H9 (cell line): ENCODE measurements around the gene B4GALT6. TPM values are rescaled to one million over a fixed set of nuclear protein-coding genes. Genes with fewer than 3 reads are reported as not detected.

Experiments
- DNase-seq: peaks from one replicate; pipeline ENCODE4 v3.0.0-alpha.2; 2017
- H2AFZ ChIP-seq: one replicate; pipeline ENCODE4 v1.6.1; 2013; ENCODE audit warnings: mild to moderate bottlenecking, low read length, control low read depth, moderate library complexity
- H2AK5ac ChIP-seq: 2 replicates; pipeline ENCODE4 v1.6.1; 2013; ENCODE audit warnings: low read length, control low read depth, mixed read lengths; ENCODE audit not compliant: insufficient read length
- H2BK120ac ChIP-seq: one replicate; pipeline ENCODE4 v1.6.1; 2013; ENCODE audit warnings: low read depth, mild to moderate bottlenecking, low read length, control low read depth, inconsistent platforms; ENCODE audit not compliant: poor library complexity, severe bottlenecking
- H2BK12ac ChIP-seq: 2 replicates; pipeline ENCODE4 v1.6.1; 2013; ENCODE audit warnings: low read length, control low read depth, mixed read lengths, low read depth; ENCODE audit not compliant: insufficient read length
- H2BK15ac ChIP-seq: 2 replicates; pipeline ENCODE4 v1.6.1; 2013; ENCODE audit warnings: low read depth, low read length, control low read depth
- H2BK20ac ChIP-seq: one replicate; pipeline ENCODE4 v1.6.1; 2013; ENCODE audit warnings: low read depth, mild to moderate bottlenecking, low read length, control low read depth, inconsistent platforms; ENCODE audit not compliant: poor library complexity, severe bottlenecking
- H2BK5ac ChIP-seq: 2 replicates; pipeline ENCODE4 v1.6.1; 2013; ENCODE audit warnings: low read length, control low read depth, mixed read lengths; ENCODE audit not compliant: insufficient read length
- H3K14ac ChIP-seq: 2 replicates; pipeline ENCODE4 v1.6.1; 2013; ENCODE audit warnings: low read length, control low read depth; ENCODE audit not compliant: insufficient read depth
- H3K18ac ChIP-seq: 2 replicates; pipeline ENCODE4 v1.6.1; 2013; ENCODE audit warnings: low read depth, mild to moderate bottlenecking, mixed read lengths, low read length, control low read depth; ENCODE audit not compliant: insufficient read length
- H3K23ac ChIP-seq: 2 replicates; pipeline ENCODE4 v1.6.1; 2013; ENCODE audit warnings: low read length, control low read depth, mixed read lengths, low read depth; ENCODE audit not compliant: insufficient read length
- H3K23me2 ChIP-seq: 2 replicates; pipeline ENCODE4 v1.6.1; 2013; ENCODE audit warnings: low read depth, mild to moderate bottlenecking, mixed read lengths, low read length, control low read depth; ENCODE audit not compliant: insufficient read length, poor library complexity, severe bottlenecking
- H3K27ac ChIP-seq: 2 replicates; pipeline ENCODE4 v1.5.1; 2013; ENCODE audit warnings: low read length, control low read depth, mixed read lengths, low read depth; ENCODE audit not compliant: insufficient read length
- H3K27me3 ChIP-seq: 2 replicates; pipeline ENCODE4 v1.6.1; 2013; ENCODE audit warnings: low read length, control low read depth, inconsistent platforms; ENCODE audit not compliant: insufficient read depth
- H3K4ac ChIP-seq: 2 replicates; pipeline ENCODE4 v1.6.1; 2013; ENCODE audit warnings: low read depth, mild to moderate bottlenecking, control low read depth, inconsistent platforms, low read length, moderate library complexity
- H3K4me1 ChIP-seq: 2 replicates; pipeline ENCODE4 v1.6.1; 2013; ENCODE audit warnings: low read length, control low read depth, inconsistent platforms; ENCODE audit not compliant: insufficient read depth
- H3K4me2 ChIP-seq: 2 replicates; pipeline ENCODE4 v1.6.1; 2013; ENCODE audit warnings: low read length, control low read depth, mixed read lengths; ENCODE audit not compliant: insufficient read length, insufficient read depth
- H3K56ac ChIP-seq: 2 replicates; pipeline ENCODE4 v1.6.1; 2013; ENCODE audit warnings: low read depth, mild to moderate bottlenecking, mixed read lengths, low read length, control low read depth; ENCODE audit not compliant: insufficient read length
- H3K79me1 ChIP-seq: 2 replicates; pipeline ENCODE4 v1.6.1; 2013; ENCODE audit warnings: low read depth, mild to moderate bottlenecking, moderate library complexity, low read length, control low read depth, inconsistent platforms; ENCODE audit not compliant: insufficient read depth, poor library complexity, severe bottlenecking
- H3K79me2 ChIP-seq: 2 replicates; pipeline ENCODE4 v1.6.1; 2013; ENCODE audit warnings: low read length, control low read depth, inconsistent platforms; ENCODE audit not compliant: insufficient read depth
- H3K9ac ChIP-seq: 2 replicates; pipeline ENCODE4 v1.6.1; 2013; ENCODE audit warnings: low read length, control low read depth, mixed read lengths; ENCODE audit not compliant: insufficient read length; ENCODE audit errors: extremely low read depth
- H3K9me3 ChIP-seq: one replicate; pipeline ENCODE4 v1.6.1; 2013; ENCODE audit warnings: low read depth, low read length, inconsistent platforms; ENCODE audit not compliant: control insufficient read depth
- H3T11ph ChIP-seq: one replicate; pipeline ENCODE4 v1.6.1; 2013; ENCODE audit warnings: mild to moderate bottlenecking, low read length, control low read depth, inconsistent platforms
- H4K20me1 ChIP-seq: one replicate; pipeline ENCODE4 v1.6.1; 2013; ENCODE audit not compliant: control insufficient read depth, insufficient read length, insufficient read depth
- H4K5ac ChIP-seq: 2 replicates; pipeline ENCODE4 v1.6.1; 2013; ENCODE audit warnings: low read depth, mild to moderate bottlenecking, mixed read lengths, low read length, control low read depth; ENCODE audit not compliant: insufficient read length
- H4K8ac ChIP-seq: replicated peaks from 2 replicates; pipeline ENCODE4 v1.6.1; 2013; ENCODE audit warnings: low read length, control low read depth, mixed read lengths, low read depth; ENCODE audit not compliant: insufficient read length
- H4K91ac ChIP-seq: 2 replicates; pipeline ENCODE4 v1.6.1; 2013; ENCODE audit warnings: low read depth, mild to moderate bottlenecking, moderate library complexity, mixed read lengths, low read length, control low read depth; ENCODE audit not compliant: insufficient read length
- H3K27ac Mint-ChIP-seq, 3 experiments: 2 replicates in 2 of 3; 3 replicates in 1 of 3; pipeline ENCODE4 v1.8.0; 2020 to 2021; ENCODE audit warnings: mixed read lengths in 3 of 3, mild to moderate bottlenecking in 1 of 3, moderate library complexity in 1 of 3
- H3K27me3 Mint-ChIP-seq: 2 replicates; pipeline ENCODE4 v1.8.0; 2021; ENCODE audit warnings: low read depth, mild to moderate bottlenecking, moderate library complexity, mixed read lengths
- H3K36me3 Mint-ChIP-seq, 3 experiments: 2 replicates in 2 of 3; 3 replicates in 1 of 3; pipeline ENCODE4 v1.8.0; 2020 to 2021; ENCODE audit warnings: low read depth in 3 of 3, mixed read lengths in 3 of 3; ENCODE audit not compliant: insufficient read depth in 1 of 3
- H3K4me1 Mint-ChIP-seq, 2 experiments: 2 replicates each; pipeline ENCODE4 v1.8.0; 2020; ENCODE audit warnings: mixed read lengths in 2 of 2
- H3K4me3 Mint-ChIP-seq, 2 experiments: 2 replicates in 1 of 2; 3 replicates in 1 of 2; pipeline ENCODE4 v1.8.0; 2020 to 2021; ENCODE audit warnings: mild to moderate bottlenecking in 2 of 2, mixed read lengths in 2 of 2, moderate library complexity in 1 of 2
- H3K9me3 Mint-ChIP-seq, 2 experiments: 2 replicates in 1 of 2; 3 replicates in 1 of 2; pipeline ENCODE4 v1.8.0; 2020; ENCODE audit warnings: mild to moderate bottlenecking in 2 of 2, mixed read lengths in 2 of 2, moderate library complexity in 1 of 2
- WGBS: extraction: QIAGEN DNeasy Blood & Tissue Kit; methylation state at CpG from one replicate; pipeline ENCODE4 v1.1.7; 2013; ENCODE audit warnings: missing lambda C conversion rate, low lambda C conversion rate, mixed read lengths; ENCODE audit not compliant: insufficient read length; ENCODE audit errors: extremely low coverage; 5-methylcytosine and 5-hydroxymethylcytosine counted together
- total RNA-seq: library from RNA; stranded (reverse); gene quantifications from 2 replicates; pipeline ENCODE4 v1.2.1, GENCODE V29; 2021
- TF ChIP-seq, protein P1 (sequence below): fragments of 200-600 bp; sonication (generic); conservative IDR thresholded peaks from 3 replicates; pipeline ENCODE4 v1.8.0; 2021; ENCODE audit warnings: antibody characterized with exemption, mild to moderate bottlenecking

Gene B4GALT6
- total RNA-seq, 1 experiment from 2014 or later, result 34.1 TPM

DNA sequence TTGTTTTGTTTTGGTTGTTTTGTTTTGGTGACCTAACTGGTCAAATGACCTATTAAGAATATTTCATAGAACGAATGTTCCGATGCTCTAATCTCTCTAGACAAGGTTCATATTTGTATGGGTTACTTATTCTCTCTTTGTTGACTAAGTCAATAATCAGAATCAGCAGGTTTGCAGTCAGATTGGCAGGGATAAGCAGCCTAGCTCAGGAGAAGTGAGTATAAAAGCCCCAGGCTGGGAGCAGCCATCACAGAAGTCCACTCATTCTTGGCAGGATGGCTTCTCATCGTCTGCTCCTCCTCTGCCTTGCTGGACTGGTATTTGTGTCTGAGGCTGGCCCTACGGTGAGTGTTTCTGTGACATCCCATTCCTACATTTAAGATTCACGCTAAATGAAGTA is 92.8 kb downstream of the B4GALT6 start, which contains the start of gene TTR:
Gene TTR, plus strand, starts transcription at position 250 of the 400 bp plus-strand sequence. Its CDS starts 26 bp downstream, at position 276.
- H3K27ac ChIP-seq, result no peak within 1 kb of the TSS

More for the DNA sequence above, 92.8 kb downstream of the B4GALT6 start, which contains the start of gene TTR:
- Histone ChIP-seq H3K4me1 (no peaks in the 10 kb centered on the region), H3K14ac (no peak within 1 kb of the TSS), H3K23ac (no peak within 1 kb of the TSS), H3K9ac (no peak within 1 kb of the TSS), H3K27me3 (no peaks in the 10 kb centered on the region), H2AK5ac (no peak within 1 kb of the TSS), H3K4me2 (no peak within 1 kb of the TSS), H4K5ac (no peak within 1 kb of the TSS), H3K79me2 (no peaks in the 10 kb centered on the region), H3K18ac (no peak within 1 kb of the TSS), H2AFZ (no peak within 1 kb of the TSS), H3K23me2 (no peaks in the 10 kb centered on the region), H4K20me1 (no peaks in the 10 kb centered on the region), H3K4ac (no peak within 1 kb of the TSS), H2BK20ac (no peak within 1 kb of the TSS), H2BK15ac (no peak within 1 kb of the TSS), H3K9me3 (no peaks in the 10 kb centered on the region), H2BK12ac (no peak within 1 kb of the TSS), H3T11ph (no peak within 1 kb of the TSS), H4K91ac (no peak within 1 kb of the TSS), H2BK5ac (no peak within 1 kb of the TSS), H3K56ac (no peak within 1 kb of the TSS), H2BK120ac (no peak within 1 kb of the TSS), H3K79me1 (no peaks in the 10 kb centered on the region), H4K8ac (no peak within 1 kb of the TSS)
- Mint-ChIP-seq H3K36me3 (no peaks in the 10 kb centered on the region), H3K4me1 (peaks cover 0 to 2% of the 10 kb centered on the region in 2 experiments; a peak in 1 of 4 replicates), H3K9me3 (no peaks in the 10 kb centered on the region), H3K27me3 (no peaks in the 10 kb centered on the region; the same call in 1 of the 2 replicates), H3K4me3 (no peak within 1 kb of the TSS), H3K27ac (no peak within 1 kb of the TSS)
- TF ChIP-seq, protein P1, sequence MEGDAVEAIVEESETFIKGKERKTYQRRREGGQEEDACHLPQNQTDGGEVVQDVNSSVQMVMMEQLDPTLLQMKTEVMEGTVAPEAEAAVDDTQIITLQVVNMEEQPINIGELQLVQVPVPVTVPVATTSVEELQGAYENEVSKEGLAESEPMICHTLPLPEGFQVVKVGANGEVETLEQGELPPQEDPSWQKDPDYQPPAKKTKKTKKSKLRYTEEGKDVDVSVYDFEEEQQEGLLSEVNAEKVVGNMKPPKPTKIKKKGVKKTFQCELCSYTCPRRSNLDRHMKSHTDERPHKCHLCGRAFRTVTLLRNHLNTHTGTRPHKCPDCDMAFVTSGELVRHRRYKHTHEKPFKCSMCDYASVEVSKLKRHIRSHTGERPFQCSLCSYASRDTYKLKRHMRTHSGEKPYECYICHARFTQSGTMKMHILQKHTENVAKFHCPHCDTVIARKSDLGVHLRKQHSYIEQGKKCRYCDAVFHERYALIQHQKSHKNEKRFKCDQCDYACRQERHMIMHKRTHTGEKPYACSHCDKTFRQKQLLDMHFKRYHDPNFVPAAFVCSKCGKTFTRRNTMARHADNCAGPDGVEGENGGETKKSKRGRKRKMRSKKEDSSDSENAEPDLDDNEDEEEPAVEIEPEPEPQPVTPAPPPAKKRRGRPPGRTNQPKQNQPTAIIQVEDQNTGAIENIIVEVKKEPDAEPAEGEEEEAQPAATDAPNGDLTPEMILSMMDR, result no peak
- WGBS, result no CpG with 5 or more reads among the region's 5 CpGs
- DNase-seq, result no peak
